HepG2 (cell line): Measurements from ENCODE around the gene OSBPL2. TPM values are rescaled to one million over a fixed set of nuclear protein-coding genes. Genes with fewer than 3 reads are reported as not detected.

Source experiments
- ATF1 ChIP-seq: IDR thresholded peaks from 2 replicates; pipeline ENCODE4 v1.6.1; 2016; ENCODE audit warnings: mild to moderate bottlenecking, control low read depth
- E2F1 ChIP-seq: sonication (generic); formaldehyde crosslinking; IDR thresholded peaks from 2 replicates; pipeline ENCODE4 v1.5.0; 2020; ENCODE audit warnings: missing genetic modification reagents
- GATAD1 ChIP-seq: IDR thresholded peaks from 2 replicates; pipeline ENCODE4 v1.6.1; 2016; ENCODE audit warnings: missing genetic modification reagents, missing compliant biosample characterization
- JARID2 ChIP-seq: sonication (generic); formaldehyde crosslinking; IDR thresholded peaks from 2 replicates; pipeline ENCODE4 v1.8.1; 2023; ENCODE audit warnings: missing genetic modification reagents, inconsistent platforms; ENCODE audit not compliant: insufficient replicate concordance
- MLXIP ChIP-seq: sonication (generic); formaldehyde crosslinking; IDR thresholded peaks from 2 replicates; pipeline ENCODE4 v1.9.0; 2021; ENCODE audit warnings: missing genetic modification reagents, borderline replicate concordance
- PAF1 ChIP-seq: IDR thresholded peaks from 2 replicates; pipeline ENCODE4 v1.6.1; 2016; ENCODE audit warnings: missing genetic modification reagents, missing compliant biosample characterization
- PRMT3 ChIP-seq: sonication (generic); formaldehyde crosslinking; IDR thresholded peaks from 2 replicates; pipeline ENCODE4 v1.8.1; 2022; ENCODE audit warnings: low read depth, mild to moderate bottlenecking, moderate library complexity, missing genetic modification reagents, borderline replicate concordance
- TCF12 ChIP-seq, 2 experiments: fragments of 450-650 bp in 1 of 2; sonication (generic) in 1 of 2; formaldehyde crosslinking in 1 of 2; IDR thresholded peaks; 2 replicates each; pipeline versions ENCODE4 v1.6.1 to v1.8.0; 2017 to 2022; ENCODE audit warnings: antibody characterized with exemption in 1 of 2, mild to moderate bottlenecking in 1 of 2, missing genetic modification reagents in 1 of 2, moderate library complexity in 1 of 2
- TFE3 ChIP-seq: IDR thresholded peaks from 2 replicates; pipeline ENCODE4 v1.6.1; 2016
- XRCC5 ChIP-seq: fragments of 200-400 bp; formaldehyde crosslinking; optimal IDR thresholded peaks from 2 replicates; pipeline ENCODE3; 2017; ENCODE audit warnings: mild to moderate bottlenecking, low read length
- YEATS2 ChIP-seq: sonication (generic); formaldehyde crosslinking; IDR thresholded peaks from 2 replicates; pipeline ENCODE4 v1.4.0; 2020; ENCODE audit warnings: missing genetic modification reagents, borderline replicate concordance
- ZBTB25 ChIP-seq: IDR thresholded peaks from 2 replicates; pipeline ENCODE4 v1.6.1; 2018; ENCODE audit warnings: missing genetic modification reagents
- ZFYVE20 ChIP-seq: sonication (generic); formaldehyde crosslinking; IDR thresholded peaks from 2 replicates; pipeline ENCODE4 v1.8.0; 2023; ENCODE audit warnings: low read depth, mild to moderate bottlenecking, moderate library complexity, missing genetic modification reagents, borderline replicate concordance
- ZNF235 ChIP-seq: sonication (generic); formaldehyde crosslinking; IDR thresholded peaks from 2 replicates; pipeline ENCODE4 v1.8.1; 2023; ENCODE audit warnings: mild to moderate bottlenecking, missing genetic modification reagents, borderline replicate concordance
- ZNF414 ChIP-seq: sonication (generic); formaldehyde crosslinking; IDR thresholded peaks from 2 replicates; pipeline ENCODE4 v1.5.0; 2020; ENCODE audit warnings: missing genetic modification reagents
- ZNF724P ChIP-seq: sonication (generic); formaldehyde crosslinking; IDR thresholded peaks from 2 replicates; pipeline ENCODE4 v1.8.0; 2022; ENCODE audit warnings: missing genetic modification reagents, borderline replicate concordance
- ZNF747 ChIP-seq: sonication (generic); formaldehyde crosslinking; IDR thresholded peaks from 2 replicates; pipeline ENCODE4 v1.8.1; 2023; ENCODE audit warnings: missing genetic modification reagents, mild to moderate bottlenecking, borderline replicate concordance
- ZNF800 ChIP-seq: sonication (generic); formaldehyde crosslinking; IDR thresholded peaks from 2 replicates; pipeline ENCODE4 v1.4.0; 2020; ENCODE audit warnings: missing genetic modification reagents
- ZSCAN21 ChIP-seq: sonication (generic); formaldehyde crosslinking; IDR thresholded peaks from 2 replicates; pipeline ENCODE4 v1.8.0; 2022; ENCODE audit warnings: mild to moderate bottlenecking, missing genetic modification reagents, moderate library complexity, borderline replicate concordance
- polyA plus RNA-seq, 8 experiments: library from polyadenylated mRNA; depleted of rRNA in 3 of 8; stranded (reverse) in 7 of 8; unstranded in 1 of 8; fragments of >200 nt; fragmentation: Illumina TruSeq in 4 of 8; extraction: Trizol in 4 of 8; gene quantifications; 2 replicates each; pipeline versions ENCODE4 v1.2.1 to v1.2.3, GENCODE V29; 2011 to 2016; ENCODE audit warnings: low read depth in 4 of 8, missing spikeins in 1 of 8, mixed read lengths in 1 of 8; ENCODE audit not compliant: insufficient read depth in 1 of 8
- total RNA-seq, 5 experiments: library from RNA; depleted of rRNA; stranded (reverse); fragments of >200 nt; fragmentation: Illumina TruSeq; extraction: Trizol; gene quantifications; 2 replicates each; pipeline ENCODE4 v1.2.3, GENCODE V29; 2016; ENCODE audit warnings: low read depth in 1 of 5

The OSBPL2 gene
- total and polyA plus RNA-seq, 2 of the 13 experiments (the other 11 are each of a cell fraction or from before 2014, with no cell fraction given): 18.5 to 37.4 TPM

- TF ChIP-seq ZSCAN21 (CRISPR knock-in tag): peak; percentile 85; the same call in 1 of the 2 replicates
- peak; percentile 87 for TF ChIP-seq E2F1
- no peak; the same call in 1 of the 2 replicates for TF ChIP-seq PRMT3
- TF ChIP-seq TCF12 (IDR thresholded peaks at IDR 0.05): no peak
- TF ChIP-seq TCF12 (CRISPR knock-in tag; IDR thresholded peaks at IDR 0.05): peak; percentile 51; the same call in 1 of the 2 replicates
- TF ChIP-seq YEATS2 (CRISPR knock-in tag): peak; percentile 86
- TF ChIP-seq ZNF414 (CRISPR knock-in tag): peak; percentile 49
- peak; percentile 94 for TF ChIP-seq ZBTB25 (CRISPR knock-in tag)
- peak; percentile 70; the same call in 1 of the 2 replicates for TF ChIP-seq ZNF747 (CRISPR knock-in tag)
- peak; percentile 63; the same call in 1 of the 2 replicates for TF ChIP-seq TFE3 (CRISPR knock-in tag)
- TF ChIP-seq ATF1 (CRISPR knock-in tag): no peak
- peak; percentile 41; the same call in 1 of the 2 replicates for TF ChIP-seq PAF1
- TF ChIP-seq JARID2 (CRISPR knock-in tag): no peak
- TF ChIP-seq ZFYVE20 (CRISPR knock-in tag): no peak
- TF ChIP-seq ZNF235 (CRISPR knock-in tag): no peak
- 0 out of 2 replicates have a peak, but pooled peaks have one; percentile 28 for TF ChIP-seq MLXIP
- TF ChIP-seq ZNF724P: peak; percentile 96; the same call in 1 of the 2 replicates
- peak; percentile 96 for TF ChIP-seq XRCC5
- TF ChIP-seq ZNF800: peak; percentile 92
- TF ChIP-seq GATAD1 (CRISPR knock-in tag): peak; percentile 80
These were observed 63.5 kb downstream of the OSBPL2 start (continued) for GRCh38 chr20:62301773-62302340.
